GM23338 (cell line): ENCODE measurements around the gene MYOD1. TPM values are rescaled to one million over a fixed set of nuclear protein-coding genes. Genes with fewer than 3 reads are reported as not detected.
A peak's percentile ranks its signal among the peaks of the same experiment; 100 is the strongest.

ENCODE experiments used
- ATAC-seq: fragments of 200-7000 bp; cut with Tn5 transposase; 3 replicates; pipeline ENCODE4 v1.9.1; 2020
- DNase-seq: peaks from one replicate; pipeline ENCODE4 v3.0.0-alpha.2; 2015; ENCODE audit warnings: low spot score
- H2AFZ ChIP-seq: fragments of 200-600 bp; sonication (generic); 2 replicates; pipeline ENCODE4 v1.8.0; 2016; ENCODE audit warnings: antibody characterized with exemption, mild to moderate bottlenecking, moderate library complexity
- H3F3A ChIP-seq: fragments of 200-600 bp; sonication (generic); replicated peaks from 2 replicates; pipeline ENCODE4 v1.8.0; 2017; ENCODE audit warnings: antibody characterized with exemption, mixed run types, low read depth
- H3K27ac ChIP-seq: fragments of 200-600 bp; sonication (generic); 2 replicates; pipeline ENCODE4 v1.6.1; 2016; ENCODE audit warnings: low read depth
- H3K27me3 ChIP-seq: fragments of 200-600 bp; sonication (generic); 2 replicates; pipeline ENCODE4 v1.8.0; 2016; ENCODE audit warnings: mild to moderate bottlenecking, mixed run types, moderate library complexity; ENCODE audit not compliant: insufficient read depth
- H3K36me3 ChIP-seq: fragments of 200-600 bp; sonication (generic); 2 replicates; pipeline ENCODE4 v1.8.0; 2016; ENCODE audit warnings: mild to moderate bottlenecking; ENCODE audit not compliant: insufficient read depth
- H3K4me1 ChIP-seq: fragments of 200-600 bp; sonication (generic); 2 replicates; pipeline ENCODE4 v1.8.0; 2016; ENCODE audit warnings: mild to moderate bottlenecking, moderate library complexity; ENCODE audit not compliant: insufficient read depth
- H3K4me2 ChIP-seq: fragments of 200-600 bp; sonication (generic); 2 replicates; pipeline ENCODE4 v1.7.1; 2017; ENCODE audit warnings: mixed run types
- H3K4me3 ChIP-seq: fragments of 200-600 bp; sonication (generic); 2 replicates; pipeline ENCODE4 v1.6.1; 2016; ENCODE audit warnings: mixed run types
- H3K79me2 ChIP-seq: fragments of 200-600 bp; sonication (generic); replicated peaks from 2 replicates; pipeline ENCODE4 v1.8.0; 2017; ENCODE audit warnings: mild to moderate bottlenecking; ENCODE audit not compliant: insufficient read depth
- H3K9me2 ChIP-seq: fragments of 200-600 bp; sonication (generic); 2 replicates; pipeline ENCODE4 v1.8.0; 2017; ENCODE audit not compliant: insufficient read depth
- H4K20me1 ChIP-seq: fragments of 200-600 bp; sonication (generic); replicated peaks from 2 replicates; pipeline ENCODE4 v1.8.0; 2017; ENCODE audit warnings: mild to moderate bottlenecking; ENCODE audit not compliant: insufficient read depth
- H3K27ac Mint-ChIP-seq: 2 replicates; pipeline ENCODE4 v1.8.0; 2020; ENCODE audit warnings: inconsistent platforms, mild to moderate bottlenecking, moderate library complexity, mixed read lengths
- H3K27me3 Mint-ChIP-seq: 3 replicates; pipeline ENCODE4 v1.8.0; 2022; ENCODE audit warnings: low read depth, mild to moderate bottlenecking, moderate library complexity, mixed read lengths, inconsistent platforms; ENCODE audit not compliant: insufficient read depth, poor library complexity
- H3K36me3 Mint-ChIP-seq: 3 replicates; pipeline ENCODE4 v1.8.0; 2021; ENCODE audit warnings: low read depth, mild to moderate bottlenecking, inconsistent platforms, moderate library complexity, mixed read lengths
- H3K4me1 Mint-ChIP-seq: 3 replicates; pipeline ENCODE4 v1.8.0; 2020; ENCODE audit warnings: mild to moderate bottlenecking, inconsistent platforms, mixed read lengths
- H3K4me3 Mint-ChIP-seq: 3 replicates; pipeline ENCODE4 v1.8.0; 2021; ENCODE audit warnings: moderate library complexity, mild to moderate bottlenecking, inconsistent platforms, mixed read lengths
- H3K9me3 Mint-ChIP-seq: 3 replicates; pipeline ENCODE4 v1.8.0; 2020; ENCODE audit warnings: moderate library complexity, mild to moderate bottlenecking, inconsistent platforms, mixed read lengths
- CREB1 ChIP-seq: fragments of 250-450 bp; sonication (Bioruptor Pico); IDR thresholded peaks from 2 replicates; pipeline ENCODE4 v1.5.0; 2020; ENCODE audit warnings: low read depth, mild to moderate bottlenecking, moderate library complexity
- ETS1 ChIP-seq: IDR thresholded peaks from 2 replicates; pipeline ENCODE4 v1.6.1; 2016; ENCODE audit warnings: antibody characterized with exemption
- EZH2 ChIP-seq: fragments of 200-600 bp; sonication (generic); IDR thresholded peaks from one replicate; pipeline ENCODE4 v1.8.0; 2017; ENCODE audit warnings: antibody characterized with exemption, mild to moderate bottlenecking, low read depth; ENCODE audit not compliant: unreplicated experiment
- EZH2phosphoT487 ChIP-seq: fragments of 200-600 bp; sonication (generic); IDR thresholded peaks from one replicate; pipeline ENCODE4 v1.8.1; 2018; ENCODE audit warnings: antibody characterized with exemption; ENCODE audit not compliant: unreplicated experiment
- JUNB ChIP-seq: IDR thresholded peaks from one replicate; pipeline ENCODE4 v1.6.1; 2016; ENCODE audit warnings: antibody characterized with exemption; ENCODE audit not compliant: unreplicated experiment
- NANOG ChIP-seq: IDR thresholded peaks from 2 replicates; pipeline ENCODE4 v1.6.1; 2016; ENCODE audit warnings: antibody characterized with exemption, borderline replicate concordance
- POLR2AphosphoS5 ChIP-seq: IDR thresholded peaks from 2 replicates; pipeline ENCODE4 v1.6.1; 2016; ENCODE audit warnings: antibody characterized with exemption, low read depth
- REST ChIP-seq: IDR thresholded peaks from one replicate; pipeline ENCODE4 v1.6.1; 2018; ENCODE audit warnings: antibody characterized with exemption; ENCODE audit not compliant: unreplicated experiment
- ZNF114 ChIP-seq: fragments of 250-450 bp; sonication (Bioruptor Pico); IDR thresholded peaks from 2 replicates; pipeline ENCODE4 v1.5.0; 2020; ENCODE audit warnings: mild to moderate bottlenecking, moderate library complexity
- ZNF462 ChIP-seq: fragments of 250-450 bp; sonication (Bioruptor Pico); IDR thresholded peaks from 2 replicates; pipeline ENCODE4 v1.5.0; 2020; ENCODE audit warnings: mild to moderate bottlenecking, moderate library complexity
- polyA plus RNA-seq: library from polyadenylated mRNA; unstranded; fragments of >200 nt; fragmentation: Nextera tagmentation; extraction: Ambion mirVana; gene quantifications from 2 replicates; pipeline ENCODE4 v1.2.1, GENCODE V29; 2016
- total RNA-seq: library from RNA; depleted of rRNA; stranded (reverse); fragments of >200 nt; shearing (Covaris generic); gene quantifications from 2 replicates; pipeline ENCODE4 v1.2.3, GENCODE V29; 2014

Gene MYOD1
- total and polyA plus RNA-seq, 2 experiments from 2014 or later = not detected

GRCh38 chr11:17719938-17720795 lies 796 bp downstream of the MYOD1 start (continued):
- TF ChIP-seq ZNF114 (CRISPR knock-in tag) = no peak
- TF ChIP-seq JUNB = no peak
- TF ChIP-seq EZH2phosphoT487 = peak; percentile 27
- peak; percentile 64 for TF ChIP-seq EZH2

GRCh38 chr11:17720796-17721171 lies 1.4 kb downstream of the MYOD1 start:
- Histone ChIP-seq H4K20me1 (no peaks in the 10 kb centered on the region; the same call in 1 of the 2 replicates), H3K4me1 (peaks cover 7% of the 10 kb centered on the region; the same call in 1 of the 2 replicates), H3K4me3 (peak overlapping the region; percentile 70), H3K36me3 (no peaks in the 10 kb centered on the region), H3K79me2 (no peaks in the 10 kb centered on the region), H3K9me2 (no peaks in the 10 kb centered on the region), H3K27ac (no peak overlapping the region), H3F3A (no peaks in the 10 kb centered on the region), H3K27me3 (peaks cover 100% of the 10 kb centered on the region), H2AFZ (peak overlapping the region; percentile 95), H3K4me2 (peak overlapping the region; percentile 94)
- Mint-ChIP-seq H3K36me3 (no peaks in the 10 kb centered on the region), H3K27me3 (peaks cover 41% of the 10 kb centered on the region), H3K27ac (no peak overlapping the region), H3K4me1 (peaks cover 10% of the 10 kb centered on the region), H3K9me3 (no peaks in the 10 kb centered on the region), H3K4me3 (peak overlapping the region; percentile 60)
- DNase-seq = peak; percentile 52
- peak; percentile 30 for ATAC-seq
- TF ChIP-seq ETS1 = no peak
- TF ChIP-seq EZH2phosphoT487 = no peak
- no peak for TF ChIP-seq ZNF462 (CRISPR knock-in tag)
- no peak for TF ChIP-seq NANOG
- TF ChIP-seq POLR2AphosphoS5 = no peak
- TF ChIP-seq CREB1 = no peak
- no peak for TF ChIP-seq REST
